IPS-20b (cell line): ENCODE measurements around the gene GJA3.

ENCODE experiments used
- H3K27ac ChIP-seq: one replicate; pipeline ENCODE4 v1.5.1; 2013; ENCODE audit warnings: low read length
- H3K27me3 ChIP-seq: 2 replicates; pipeline ENCODE4 v1.6.1; 2013; ENCODE audit warnings: mild to moderate bottlenecking, low read length, inconsistent platforms; ENCODE audit not compliant: insufficient read depth
- H3K36me3 ChIP-seq: 2 replicates; pipeline ENCODE4 v1.6.1; 2013; ENCODE audit warnings: low read depth, mild to moderate bottlenecking, inconsistent platforms, low read length, moderate library complexity; ENCODE audit not compliant: insufficient read depth
- H3K4me1 ChIP-seq: 2 replicates; pipeline ENCODE4 v1.6.1; 2013; ENCODE audit warnings: mild to moderate bottlenecking, control low read depth, inconsistent platforms, low read length, moderate library complexity; ENCODE audit not compliant: insufficient read depth
- H3K4me3 ChIP-seq: 2 replicates; pipeline ENCODE4 v1.5.1; 2013; ENCODE audit warnings: mild to moderate bottlenecking, low read length, inconsistent platforms
- H3K9ac ChIP-seq: 2 replicates; pipeline ENCODE4 v1.6.1; 2013; ENCODE audit warnings: low read depth, mild to moderate bottlenecking, inconsistent platforms, low read length, moderate library complexity
- H3K9me3 ChIP-seq: 2 replicates; pipeline ENCODE4 v1.6.1; 2013; ENCODE audit warnings: mild to moderate bottlenecking, low read depth, low read length, inconsistent platforms; ENCODE audit not compliant: insufficient read depth

GJA3 gene

GRCh38 chr13:20160306-20161274 lies at the start of gene GJA3:
Gene GJA3 (minus strand): TSS chr13:20161052. CDS start chr13:20143288, 17,764 bp downstream.
- Histone ChIP-seq H3K9ac (peak within 1 kb of the TSS; percentile 20; the same call in 1 of the 2 replicates), H3K4me1 (peaks cover 7% of the 10 kb centered on the region; the same call in 1 of the 2 replicates), H3K27ac (no peak within 1 kb of the TSS), H3K27me3 (peaks cover 71% of the 10 kb centered on the region), H3K4me3 (peak within 1 kb of the TSS; percentile 65), H3K36me3 (no peaks in the 10 kb centered on the region), H3K9me3 (no peaks in the 10 kb centered on the region)

DNA sequence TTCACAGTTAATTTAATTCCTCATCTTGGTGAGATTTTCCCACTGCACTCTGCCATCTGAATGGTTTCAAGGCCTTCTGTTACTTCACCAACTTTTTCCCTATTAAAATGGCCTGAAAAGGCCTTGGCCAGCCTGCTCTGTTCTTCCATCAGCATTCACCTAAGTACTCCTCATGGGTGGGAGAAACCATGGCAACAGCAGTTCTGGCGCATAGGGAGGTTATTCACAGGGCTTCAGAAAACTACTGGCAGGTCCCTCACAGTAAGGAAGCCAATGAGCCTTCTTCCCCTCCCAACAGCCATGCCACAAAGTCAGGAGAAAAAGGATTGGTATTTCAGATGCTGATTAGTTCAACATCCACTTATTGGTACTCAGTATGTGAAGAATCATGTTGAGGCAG lies 49.1 kb upstream of the GJA3 start:
- no peaks in the 10 kb centered on the region for H3K36me3 ChIP-seq
- no peak overlapping the region for H3K4me3 ChIP-seq
- H3K4me1 ChIP-seq = no peaks in the 10 kb centered on the region
- no peaks in the 10 kb centered on the region for H3K27me3 ChIP-seq
- no peak overlapping the region for H3K27ac ChIP-seq
- H3K9ac ChIP-seq = no peak overlapping the region
- no peaks in the 10 kb centered on the region for H3K9me3 ChIP-seq

- Histone ChIP-seq H3K27me3 (no peaks in the 10 kb centered on the region), H3K36me3 (no peaks in the 10 kb centered on the region), H3K9me3 (no peaks in the 10 kb centered on the region; the same call in 1 of the 2 replicates), H3K9ac (no peak overlapping the region), H3K4me3 (no peak overlapping the region), H3K4me1 (no peaks in the 10 kb centered on the region), H3K27ac (no peak overlapping the region)
These were observed 45.9 kb upstream of the GJA3 start for GRCh38 chr13:20206698-20207235.

DNA sequence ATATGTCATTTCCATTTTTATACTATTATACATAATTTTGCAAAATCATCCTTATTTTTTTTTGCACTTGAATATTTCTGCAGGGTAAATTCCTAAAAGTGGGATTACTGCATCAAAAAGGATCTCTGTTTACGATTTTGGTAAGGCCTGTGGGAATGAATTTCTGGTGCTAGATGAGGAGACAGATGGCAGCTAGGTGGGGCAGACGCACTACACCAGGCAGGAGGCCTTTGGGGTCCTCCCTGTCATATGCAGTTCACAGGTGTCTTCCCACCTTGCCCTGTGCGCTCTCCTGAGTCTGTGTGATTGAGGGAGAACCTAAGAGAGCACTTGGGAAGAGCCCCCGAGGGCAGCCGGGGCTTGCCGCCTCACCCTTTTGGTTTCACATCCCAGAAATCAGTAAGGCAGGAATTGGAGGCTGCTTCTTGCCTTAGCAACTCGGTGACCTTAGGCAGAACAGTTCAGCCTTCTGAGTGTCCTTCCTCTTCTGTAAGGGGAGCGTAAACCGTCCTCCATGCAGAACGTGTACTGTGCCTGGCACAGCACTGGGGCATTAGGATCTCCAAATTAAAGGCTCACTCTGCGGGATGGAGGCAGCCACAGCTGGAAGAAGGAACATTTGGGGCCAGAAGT lies 45.3 kb upstream of the GJA3 start:
- Histone ChIP-seq H3K36me3 (no peaks in the 10 kb centered on the region), H3K9ac (no peak overlapping the region), H3K4me3 (no peak overlapping the region), H3K4me1 (no peaks in the 10 kb centered on the region), H3K27ac (no peak overlapping the region), H3K27me3 (no peaks in the 10 kb centered on the region), H3K9me3 (no peaks in the 10 kb centered on the region; the same call in 1 of the 2 replicates)

- no peak overlapping the region for H3K4me3 ChIP-seq
- no peaks in the 10 kb centered on the region for H3K36me3 ChIP-seq
- no peaks in the 10 kb centered on the region; the same call in 1 of the 2 replicates for H3K9me3 ChIP-seq
- H3K27ac ChIP-seq = no peak overlapping the region
- H3K4me1 ChIP-seq = peaks cover 6% of the 10 kb centered on the region; the same call in 1 of the 2 replicates
- peaks cover 35% of the 10 kb centered on the region for H3K27me3 ChIP-seq
- no peak overlapping the region for H3K9ac ChIP-seq
These were observed 37.9 kb upstream of the GJA3 start for GRCh38 chr13:20198781-20199180.

DNA sequence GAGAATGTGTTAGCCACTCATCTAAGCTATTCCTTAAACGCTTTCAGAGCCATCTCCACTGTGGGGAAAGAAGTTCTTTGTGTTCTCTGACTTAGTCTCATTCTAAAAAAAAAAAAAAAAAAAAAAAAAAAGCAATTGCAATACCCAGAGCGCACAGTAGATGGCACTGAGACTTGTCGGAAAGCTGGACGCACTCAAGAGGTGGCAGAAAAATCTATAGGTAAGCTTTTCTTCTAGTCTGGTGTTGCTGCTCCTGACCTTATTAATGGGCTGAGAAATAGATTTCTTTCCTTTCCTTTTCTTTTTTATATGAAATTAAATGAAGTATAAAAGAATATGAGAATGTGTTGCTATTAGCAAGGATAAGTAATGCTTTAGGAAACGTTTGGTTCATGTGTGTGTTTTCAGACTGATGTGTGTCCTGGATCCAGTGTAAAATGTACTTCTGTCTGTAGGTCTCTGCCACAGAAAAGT lies 36.5 kb upstream of the GJA3 start:
- H3K9ac ChIP-seq = no peak overlapping the region
- H3K27ac ChIP-seq = no peak overlapping the region
- no peak overlapping the region for H3K4me3 ChIP-seq
- no peaks in the 10 kb centered on the region; the same call in 1 of the 2 replicates for H3K9me3 ChIP-seq
- no peaks in the 10 kb centered on the region for H3K36me3 ChIP-seq
- peaks cover 49% of the 10 kb centered on the region for H3K27me3 ChIP-seq
- peaks cover 8% of the 10 kb centered on the region; the same call in 1 of the 2 replicates for H3K4me1 ChIP-seq

DNA sequence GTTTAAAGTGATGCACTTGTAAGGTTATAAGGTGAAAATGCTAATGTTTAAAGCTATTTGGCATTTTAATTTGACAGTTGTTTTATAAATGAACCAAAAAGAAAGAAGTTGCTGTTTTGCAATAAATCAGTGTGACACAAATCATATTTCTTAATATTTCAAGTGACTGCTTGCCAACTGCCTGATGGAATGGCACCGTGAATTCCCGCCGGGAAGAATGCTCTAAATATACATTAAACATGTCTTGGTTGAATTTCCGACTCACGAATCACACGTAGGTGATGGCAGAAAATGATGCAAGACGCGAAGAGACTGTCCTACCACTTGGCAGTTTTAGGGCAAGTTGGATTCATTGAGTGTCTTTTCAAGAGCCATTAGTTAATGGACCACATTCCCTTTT lies 34.9 kb upstream of the GJA3 start:
- Histone ChIP-seq H3K27ac (no peak overlapping the region), H3K9ac (no peak overlapping the region), H3K4me3 (no peak overlapping the region), H3K4me1 (peaks cover 11% of the 10 kb centered on the region; the same call in 1 of the 2 replicates), H3K36me3 (no peaks in the 10 kb centered on the region), H3K27me3 (peaks cover 65% of the 10 kb centered on the region), H3K9me3 (no peaks in the 10 kb centered on the region)

- Histone ChIP-seq H3K9ac (no peak overlapping the region), H3K4me1 (peaks cover 11% of the 10 kb centered on the region; the same call in 1 of the 2 replicates), H3K4me3 (peak overlapping the region; percentile 55), H3K27me3 (peaks cover 82% of the 10 kb centered on the region), H3K9me3 (no peaks in the 10 kb centered on the region), H3K36me3 (no peaks in the 10 kb centered on the region), H3K27ac (no peak overlapping the region)
These were observed 33.2 kb upstream of the GJA3 start for GRCh38 chr13:20193907-20194631.

DNA sequence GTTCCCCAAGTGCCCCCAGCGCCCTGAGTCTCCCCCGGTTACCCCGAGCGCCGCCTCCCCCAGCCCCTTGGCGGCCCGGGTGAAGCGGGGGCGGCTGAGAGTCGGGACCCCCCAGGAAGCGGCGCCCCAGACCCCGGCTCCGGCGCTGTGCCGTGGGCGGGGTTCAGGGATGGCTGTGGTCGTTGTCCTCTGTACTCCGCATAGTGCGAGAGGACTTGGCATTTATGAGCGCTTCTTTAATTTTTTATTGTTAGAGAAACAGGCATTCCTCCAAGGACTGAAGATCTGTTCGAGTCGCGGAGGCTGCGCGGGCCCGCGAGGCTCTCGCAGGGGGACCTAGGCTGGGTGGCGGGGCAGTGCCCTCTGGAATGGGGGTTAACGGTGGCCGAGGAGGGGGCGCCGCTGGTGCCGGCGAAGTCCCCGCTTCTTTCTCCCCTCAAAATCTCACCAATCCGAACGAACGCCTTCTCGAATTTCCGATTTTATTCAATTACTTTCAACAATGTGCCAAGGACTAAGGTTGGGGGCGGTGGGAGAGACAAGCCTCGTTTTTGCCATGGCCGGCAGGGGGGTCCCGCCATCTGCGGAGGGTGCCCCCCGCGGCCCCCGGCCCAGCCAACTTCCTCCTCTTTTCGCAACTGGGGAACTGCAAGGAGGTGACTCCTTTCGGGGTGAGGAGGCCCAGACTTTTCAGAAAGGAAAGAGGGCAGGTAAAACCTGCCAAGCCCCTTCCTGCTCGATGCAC lies 32.5 kb upstream of the GJA3 start:
- Histone ChIP-seq H3K27ac (no peak overlapping the region), H3K4me3 (peak overlapping the region; percentile 55), H3K27me3 (peaks cover 90% of the 10 kb centered on the region), H3K4me1 (peaks cover 11% of the 10 kb centered on the region; the same call in 1 of the 2 replicates), H3K9me3 (no peaks in the 10 kb centered on the region), H3K36me3 (no peaks in the 10 kb centered on the region), H3K9ac (no peak overlapping the region)

DNA sequence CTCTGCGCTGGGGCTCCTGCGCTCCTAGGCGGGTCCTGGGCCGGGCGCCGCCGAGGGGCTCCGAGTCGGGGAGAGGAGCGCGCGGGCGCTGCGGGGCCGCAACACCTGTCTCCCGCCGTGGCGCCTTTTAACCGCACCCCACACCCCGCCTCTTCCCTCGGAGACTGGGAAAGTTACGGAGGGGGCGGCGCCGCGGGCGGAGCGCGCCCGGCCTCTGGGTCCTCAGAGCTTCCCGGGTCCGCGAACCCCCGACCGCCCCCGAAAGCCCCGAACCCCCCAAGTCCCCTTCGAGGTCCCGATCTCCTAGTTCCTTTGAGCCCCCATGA lies 31.9 kb upstream of the GJA3 start, which contains the start of gene GJB2:
GJB2 (minus strand) TSS at position 103 of the 326 bp plus-strand sequence. CDS start 3,357 bp downstream, outside the sequence.
- peaks cover 91% of the 10 kb centered on the region for H3K27me3 ChIP-seq
- no peaks in the 10 kb centered on the region for H3K9me3 ChIP-seq
- no peaks in the 10 kb centered on the region for H3K36me3 ChIP-seq
- H3K9ac ChIP-seq = no peak within 1 kb of the TSS
- peak within 1 kb of the TSS; percentile 66 for H3K4me3 ChIP-seq
- H3K4me1 ChIP-seq = peaks cover 11% of the 10 kb centered on the region; the same call in 1 of the 2 replicates
- H3K27ac ChIP-seq = no peak within 1 kb of the TSS
